DOHH2 (cell line): ENCODE data around the gene GHR.

Source experiments
- H3F3A ChIP-seq: fragments of 200-600 bp; sonication (generic), shearing (Covaris generic); 2 replicates; pipeline ENCODE4 v1.6.0; 2016; ENCODE audit warnings: antibody characterized with exemption, mild to moderate bottlenecking; ENCODE audit not compliant: control insufficient read depth, insufficient read depth
- H3K27ac ChIP-seq: fragments of 200-600 bp; sonication (generic); 2 replicates; pipeline ENCODE4 v1.5.1; 2014; ENCODE audit warnings: low read depth, mild to moderate bottlenecking, low read length, moderate library complexity
- H3K27me3 ChIP-seq: fragments of 200-600 bp; sonication (generic); 2 replicates; pipeline ENCODE4 v1.6.1; 2014; ENCODE audit warnings: mild to moderate bottlenecking, low read length, mixed read lengths; ENCODE audit not compliant: control insufficient read depth
- H3K36me3 ChIP-seq: fragments of 200-600 bp; sonication (generic); 2 replicates; pipeline ENCODE4 v1.6.1; 2014; ENCODE audit warnings: mild to moderate bottlenecking, low read length, moderate library complexity, mixed read lengths; ENCODE audit not compliant: control insufficient read depth
- H3K4me1 ChIP-seq: fragments of 200-600 bp; sonication (generic); 2 replicates; pipeline ENCODE4 v1.6.1; 2014; ENCODE audit warnings: mild to moderate bottlenecking, low read length, mixed read lengths; ENCODE audit not compliant: control insufficient read depth
- H3K4me2 ChIP-seq: fragments of 200-600 bp; sonication (generic); 2 replicates; pipeline ENCODE4 v1.6.0; 2014; ENCODE audit warnings: mild to moderate bottlenecking, low read length, moderate library complexity
- H3K4me3 ChIP-seq: fragments of 200-600 bp; sonication (generic); 2 replicates; pipeline ENCODE4 v1.5.1; 2014; ENCODE audit warnings: mild to moderate bottlenecking, low read length, mixed read lengths
- H3K79me2 ChIP-seq: fragments of 200-600 bp; sonication (generic); 2 replicates; pipeline ENCODE4 v1.6.1; 2014; ENCODE audit warnings: mild to moderate bottlenecking, low read length, mixed read lengths; ENCODE audit not compliant: control insufficient read depth
- H3K9me2 ChIP-seq: fragments of 200-600 bp; sonication (generic); replicated peaks from 2 replicates; pipeline ENCODE4 v1.6.1; 2014; ENCODE audit warnings: mild to moderate bottlenecking, low read length, mixed read lengths; ENCODE audit not compliant: control insufficient read depth
- H3K9me3 ChIP-seq: fragments of 200-600 bp; sonication (generic); 2 replicates; pipeline ENCODE4 v1.6.1; 2014; ENCODE audit warnings: antibody characterized with exemption, low read length, mixed read lengths; ENCODE audit not compliant: control insufficient read depth, insufficient read depth
- H4K20me1 ChIP-seq: fragments of 200-600 bp; sonication (generic); 2 replicates; pipeline ENCODE4 v1.6.0; 2014; ENCODE audit warnings: low read depth, mild to moderate bottlenecking, antibody characterized with exemption, low read length, moderate library complexity; ENCODE audit not compliant: control insufficient read depth, insufficient read depth
- EZH2phosphoT487 ChIP-seq: fragments of 200-600 bp; sonication (generic); IDR thresholded peaks from 2 replicates; pipeline ENCODE4 v1.6.1; 2017; ENCODE audit warnings: borderline replicate concordance, mild to moderate bottlenecking, antibody characterized with exemption, low read length, moderate library complexity, mixed read lengths
- TF ChIP-seq, protein P1 (sequence below): fragments of 200-600 bp; sonication (generic); IDR thresholded peaks from one replicate; pipeline ENCODE4 v1.5.1; 2014; ENCODE audit warnings: antibody characterized with exemption, mild to moderate bottlenecking, low read depth, low read length; ENCODE audit not compliant: poor library complexity, severe bottlenecking

Gene GHR

DNA sequence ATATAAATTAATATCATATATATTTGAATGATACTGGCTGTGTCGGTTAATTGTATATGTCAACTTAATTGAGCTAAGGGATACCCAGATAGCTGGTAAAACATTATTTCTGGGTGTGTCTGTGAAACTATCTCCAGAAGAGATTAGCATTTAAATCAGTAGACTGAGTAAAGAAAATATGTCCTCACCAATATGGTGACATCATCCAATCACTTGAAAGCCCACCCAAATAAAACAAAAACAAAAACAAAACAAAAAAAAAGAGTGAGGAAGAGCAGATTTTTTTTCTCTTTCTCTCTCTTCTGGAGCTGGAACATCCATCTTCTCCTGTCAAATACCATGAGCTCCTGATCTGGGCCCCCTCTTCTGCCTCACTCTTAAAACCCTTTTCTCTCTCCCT lies 317.7 kb downstream of the GHR start:
- Histone ChIP-seq H3K4me3 (no peak overlapping the region), H3K4me2 (no peak overlapping the region), H4K20me1 (no peaks in the 10 kb centered on the region), H3K27me3 (no peaks in the 10 kb centered on the region), H3K4me1 (no peaks in the 10 kb centered on the region), H3K79me2 (no peaks in the 10 kb centered on the region), H3F3A (no peaks in the 10 kb centered on the region), H3K27ac (no peak overlapping the region), H3K9me2 (no peaks in the 10 kb centered on the region), H3K36me3 (no peaks in the 10 kb centered on the region), H3K9me3 (no peaks in the 10 kb centered on the region)
- TF ChIP-seq, protein P1, sequence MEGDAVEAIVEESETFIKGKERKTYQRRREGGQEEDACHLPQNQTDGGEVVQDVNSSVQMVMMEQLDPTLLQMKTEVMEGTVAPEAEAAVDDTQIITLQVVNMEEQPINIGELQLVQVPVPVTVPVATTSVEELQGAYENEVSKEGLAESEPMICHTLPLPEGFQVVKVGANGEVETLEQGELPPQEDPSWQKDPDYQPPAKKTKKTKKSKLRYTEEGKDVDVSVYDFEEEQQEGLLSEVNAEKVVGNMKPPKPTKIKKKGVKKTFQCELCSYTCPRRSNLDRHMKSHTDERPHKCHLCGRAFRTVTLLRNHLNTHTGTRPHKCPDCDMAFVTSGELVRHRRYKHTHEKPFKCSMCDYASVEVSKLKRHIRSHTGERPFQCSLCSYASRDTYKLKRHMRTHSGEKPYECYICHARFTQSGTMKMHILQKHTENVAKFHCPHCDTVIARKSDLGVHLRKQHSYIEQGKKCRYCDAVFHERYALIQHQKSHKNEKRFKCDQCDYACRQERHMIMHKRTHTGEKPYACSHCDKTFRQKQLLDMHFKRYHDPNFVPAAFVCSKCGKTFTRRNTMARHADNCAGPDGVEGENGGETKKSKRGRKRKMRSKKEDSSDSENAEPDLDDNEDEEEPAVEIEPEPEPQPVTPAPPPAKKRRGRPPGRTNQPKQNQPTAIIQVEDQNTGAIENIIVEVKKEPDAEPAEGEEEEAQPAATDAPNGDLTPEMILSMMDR, result no peak
- no peak for TF ChIP-seq EZH2phosphoT487

DNA sequence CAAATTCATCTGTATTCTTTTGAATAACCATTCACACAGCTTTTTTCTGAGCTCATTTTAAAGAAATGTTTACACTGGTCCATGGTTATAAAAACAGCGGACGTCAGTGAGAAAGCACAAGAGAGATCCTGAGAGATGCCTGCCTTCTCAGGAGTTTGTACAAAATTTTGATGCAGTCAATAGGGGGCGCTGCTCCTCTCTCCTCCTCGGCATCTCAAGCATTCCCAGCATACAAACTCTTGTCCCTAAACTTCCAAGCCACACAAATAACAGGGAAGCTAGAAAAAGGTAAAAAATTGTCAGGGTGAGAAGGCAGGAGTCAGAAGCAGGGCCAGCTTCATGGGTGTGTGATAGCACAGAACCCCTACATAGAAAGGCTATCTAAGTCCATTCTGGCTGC lies 322.2 kb downstream of the GHR start:
- Histone ChIP-seq H3K9me2 (no peaks in the 10 kb centered on the region), H3K4me2 (no peak overlapping the region), H3K27me3 (peaks cover 2% of the 10 kb centered on the region; the same call in 1 of the 2 replicates), H3K79me2 (no peaks in the 10 kb centered on the region), H4K20me1 (no peaks in the 10 kb centered on the region), H3K4me1 (no peaks in the 10 kb centered on the region), H3K9me3 (no peaks in the 10 kb centered on the region), H3K36me3 (no peaks in the 10 kb centered on the region), H3K27ac (no peak overlapping the region), H3F3A (no peaks in the 10 kb centered on the region), H3K4me3 (no peak overlapping the region)
- TF ChIP-seq, protein P1, result peak; percentile 65
- TF ChIP-seq EZH2phosphoT487, result no peak

DNA sequence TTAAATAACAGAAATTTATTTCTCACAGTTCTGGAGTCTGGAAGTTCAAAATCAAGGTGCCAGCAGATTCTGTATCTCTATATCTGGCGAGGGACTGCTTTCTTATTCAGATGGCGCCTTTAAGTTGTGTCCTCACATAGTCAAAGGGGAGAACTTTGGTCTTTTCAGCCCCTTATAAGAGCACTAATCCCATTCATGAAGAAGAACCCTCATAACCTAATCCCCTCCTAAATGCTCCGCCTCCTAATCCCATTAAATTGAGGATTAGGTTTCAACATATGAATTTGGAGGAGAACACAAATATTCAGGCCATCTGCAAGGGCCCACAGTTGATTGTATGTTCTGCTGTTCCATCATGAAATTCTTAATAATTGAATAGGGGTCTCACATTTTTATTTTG lies 322.6 kb downstream of the GHR start:
- Histone ChIP-seq H3K79me2 (no peaks in the 10 kb centered on the region), H3K9me2 (no peaks in the 10 kb centered on the region), H3K27me3 (peaks cover 2% of the 10 kb centered on the region; the same call in 1 of the 2 replicates), H3K4me1 (no peaks in the 10 kb centered on the region), H3K27ac (no peak overlapping the region), H3K36me3 (no peaks in the 10 kb centered on the region), H3K4me3 (no peak overlapping the region), H3F3A (no peaks in the 10 kb centered on the region), H3K9me3 (no peaks in the 10 kb centered on the region), H4K20me1 (no peaks in the 10 kb centered on the region), H3K4me2 (no peak overlapping the region)
- no peak for TF ChIP-seq EZH2phosphoT487
- TF ChIP-seq, protein P1, result no peak

DNA sequence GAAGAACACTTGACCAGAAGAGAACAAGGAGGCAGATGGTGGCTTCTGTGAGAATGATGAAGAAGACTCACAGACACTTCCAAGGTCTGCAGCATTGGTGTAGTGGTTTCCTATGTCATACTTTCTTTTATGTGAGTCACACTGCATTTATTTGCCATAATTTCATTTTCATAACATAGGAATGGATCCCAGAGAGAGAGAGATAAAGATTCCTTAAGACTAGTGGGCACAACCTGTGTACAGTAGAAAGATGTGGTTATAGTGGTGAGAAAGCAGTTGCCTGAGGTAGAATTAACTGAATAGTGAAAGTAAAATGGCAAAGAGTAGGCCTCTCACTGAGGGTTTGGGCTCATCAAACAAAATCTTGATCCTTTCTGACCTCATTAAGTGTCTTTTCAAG lies 325.8 kb downstream of the GHR start:
- H3K27me3 ChIP-seq, result peaks cover 2% of the 10 kb centered on the region; the same call in 1 of the 2 replicates
- no peaks in the 10 kb centered on the region for H3F3A ChIP-seq
- no peaks in the 10 kb centered on the region for H3K36me3 ChIP-seq
- no peak overlapping the region for H3K4me3 ChIP-seq
- no peak for TF ChIP-seq EZH2phosphoT487
- TF ChIP-seq, protein P1, result no peak
- no peaks in the 10 kb centered on the region for H3K4me1 ChIP-seq
- H3K9me2 ChIP-seq, result no peaks in the 10 kb centered on the region
- no peak overlapping the region for H3K27ac ChIP-seq
- no peaks in the 10 kb centered on the region for H3K79me2 ChIP-seq
- H4K20me1 ChIP-seq, result no peaks in the 10 kb centered on the region
- H3K9me3 ChIP-seq, result no peaks in the 10 kb centered on the region
- H3K4me2 ChIP-seq, result no peak overlapping the region
